NCI-H2171 (cell line): ENCODE results near the gene FAM13B.
"Not testable (repeated sequence)": the region's sequence is repeated elsewhere in the genome, so short reads cannot be mapped to it uniquely, and the experiment has no call there.

Source experiments
- DNase-seq: peaks from one replicate; lab custom pipeline; 2025; lab: John Stamatoyannopoulos, UW

FAM13B gene

GRCh38 chr5:138032572-138033385 is at the start of gene FAM13B:
TSS of gene FAM13B (minus strand) at chr5:138033079. CDS start at chr5:138019111, 13,968 bp downstream.
- peak; percentile 39 for DNase-seq

- DNase-seq = no peak
These were observed 49.2 kb upstream of the FAM13B start for GRCh38 chr5:138082033-138082432.

- no peak for DNase-seq
These were observed 45.2 kb upstream of the FAM13B start for GRCh38 chr5:138078006-138078643.

GRCh38 chr5:138077064-138077696 is 44.3 kb upstream of the FAM13B start:
- no peak for DNase-seq

- DNase-seq = not testable (repeated sequence)
These were observed 37.1 kb upstream of the FAM13B start for GRCh38 chr5:138070026-138070425.

GRCh38 chr5:138068742-138069600 is 36.1 kb upstream of the FAM13B start:
- peak; percentile 14 for DNase-seq

- no peak for DNase-seq
These were observed 35.1 kb upstream of the FAM13B start for GRCh38 chr5:138067945-138068344.

- DNase-seq = no peak
These were observed 32.2 kb upstream of the FAM13B start for GRCh38 chr5:138065102-138065501.

- no peak for DNase-seq
These were observed 31.6 kb upstream of the FAM13B start for GRCh38 chr5:138064526-138064925.

- DNase-seq = no peak
These were observed 22.1 kb upstream of the FAM13B start for GRCh38 chr5:138054847-138055558.

- DNase-seq = no peak
These were observed 21.3 kb upstream of the FAM13B start for GRCh38 chr5:138054206-138054605.

GRCh38 chr5:138053554-138053953 is 20.7 kb upstream of the FAM13B start:
- no peak for DNase-seq

- not testable (repeated sequence) for DNase-seq
These were observed 19.8 kb upstream of the FAM13B start for GRCh38 chr5:138052718-138053117.

- DNase-seq = no peak
These were observed 18.8 kb upstream of the FAM13B start for GRCh38 chr5:138051441-138052296.

GRCh38 chr5:138045283-138045682 is 12.4 kb upstream of the FAM13B start:
- DNase-seq = not testable (repeated sequence)

- no peak for DNase-seq
These were observed 5.9 kb upstream of the FAM13B start for GRCh38 chr5:138038826-138039225.

GRCh38 chr5:138037907-138038633 is 5.2 kb upstream of the FAM13B start:
- no peak for DNase-seq

GRCh38 chr5:138037271-138037670 is 4.4 kb upstream of the FAM13B start:
- DNase-seq = no peak
